KMS-11 (cell line): ENCODE results near the gene NCAPH2.

Experiments
- H2AFZ ChIP-seq: fragments of 200-600 bp; sonication (generic); 2 replicates; pipeline ENCODE4 v1.6.1; 2016; ENCODE audit warnings: antibody characterized with exemption, mixed run types, low read depth
- H3K27ac ChIP-seq: fragments of 200-600 bp; sonication (generic); 2 replicates; pipeline ENCODE4 v1.6.1; 2016; ENCODE audit warnings: mild to moderate bottlenecking, mixed run types
- H3K27me3 ChIP-seq: fragments of 200-600 bp; sonication (generic); 2 replicates; pipeline ENCODE4 v1.6.1; 2017; ENCODE audit warnings: mild to moderate bottlenecking, low read depth, mixed run types, moderate library complexity; ENCODE audit not compliant: insufficient read depth
- H3K36me3 ChIP-seq: fragments of 200-600 bp; sonication (generic); 2 replicates; pipeline ENCODE4 v1.6.1; 2017; ENCODE audit warnings: mild to moderate bottlenecking, mixed run types; ENCODE audit not compliant: insufficient read depth
- H3K4me1 ChIP-seq: fragments of 200-600 bp; sonication (generic); 2 replicates; pipeline ENCODE4 v1.6.1; 2016; ENCODE audit warnings: mild to moderate bottlenecking, low read depth, mixed run types; ENCODE audit not compliant: poor library complexity, severe bottlenecking
- H3K4me2 ChIP-seq: fragments of 200-600 bp; sonication (generic); 2 replicates; pipeline ENCODE4 v1.7.0; 2016; ENCODE audit warnings: mild to moderate bottlenecking, mixed run types
- H3K4me3 ChIP-seq: fragments of 200-600 bp; sonication (generic); IDR thresholded peaks from 2 replicates; pipeline ENCODE4 v1.6.1; 2017; ENCODE audit warnings: low read depth, low read length, mixed read lengths; ENCODE audit not compliant: insufficient read depth
- H3K79me2 ChIP-seq: fragments of 200-600 bp; sonication (generic); 2 replicates; pipeline ENCODE4 v1.6.1; 2016; ENCODE audit warnings: low read depth, mixed run types; ENCODE audit not compliant: insufficient read depth
- H3K9ac ChIP-seq: fragments of 200-600 bp; sonication (generic); 2 replicates; pipeline ENCODE4 v1.6.1; 2016; ENCODE audit warnings: mild to moderate bottlenecking, mixed run types
- H4K20me1 ChIP-seq: fragments of 200-600 bp; sonication (generic); 2 replicates; pipeline ENCODE4 v1.6.1; 2016; ENCODE audit warnings: mild to moderate bottlenecking, mixed run types; ENCODE audit not compliant: insufficient read depth
- TF ChIP-seq, protein P1 (sequence below): fragments of 200-600 bp; sonication (generic); conservative IDR thresholded peaks from 2 replicates; pipeline ENCODE4 v1.6.1; 2017; ENCODE audit warnings: low read depth, mild to moderate bottlenecking, antibody characterized with exemption, low read length, moderate library complexity, mixed read lengths

NCAPH2 gene

GRCh38 chr22:50502628-50503474, 5.2 kb upstream of the NCAPH2 start:
- Histone ChIP-seq H3K27ac (no peak overlapping the region), H3K36me3 (no peaks in the 10 kb centered on the region), H3K4me2 (no peak overlapping the region), H2AFZ (no peak overlapping the region), H4K20me1 (no peaks in the 10 kb centered on the region), H3K9ac (no peak overlapping the region), H3K27me3 (no peaks in the 10 kb centered on the region), H3K4me3 (no peak overlapping the region), H3K79me2 (peaks cover 9% of the 10 kb centered on the region; the same call in 1 of the 2 replicates), H3K4me1 (no peaks in the 10 kb centered on the region)
- TF ChIP-seq, protein P1, sequence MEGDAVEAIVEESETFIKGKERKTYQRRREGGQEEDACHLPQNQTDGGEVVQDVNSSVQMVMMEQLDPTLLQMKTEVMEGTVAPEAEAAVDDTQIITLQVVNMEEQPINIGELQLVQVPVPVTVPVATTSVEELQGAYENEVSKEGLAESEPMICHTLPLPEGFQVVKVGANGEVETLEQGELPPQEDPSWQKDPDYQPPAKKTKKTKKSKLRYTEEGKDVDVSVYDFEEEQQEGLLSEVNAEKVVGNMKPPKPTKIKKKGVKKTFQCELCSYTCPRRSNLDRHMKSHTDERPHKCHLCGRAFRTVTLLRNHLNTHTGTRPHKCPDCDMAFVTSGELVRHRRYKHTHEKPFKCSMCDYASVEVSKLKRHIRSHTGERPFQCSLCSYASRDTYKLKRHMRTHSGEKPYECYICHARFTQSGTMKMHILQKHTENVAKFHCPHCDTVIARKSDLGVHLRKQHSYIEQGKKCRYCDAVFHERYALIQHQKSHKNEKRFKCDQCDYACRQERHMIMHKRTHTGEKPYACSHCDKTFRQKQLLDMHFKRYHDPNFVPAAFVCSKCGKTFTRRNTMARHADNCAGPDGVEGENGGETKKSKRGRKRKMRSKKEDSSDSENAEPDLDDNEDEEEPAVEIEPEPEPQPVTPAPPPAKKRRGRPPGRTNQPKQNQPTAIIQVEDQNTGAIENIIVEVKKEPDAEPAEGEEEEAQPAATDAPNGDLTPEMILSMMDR = no peak

- no peaks in the 10 kb centered on the region for H4K20me1 ChIP-seq
- H3K27ac ChIP-seq = no peak overlapping the region
Measured at GRCh38 chr22:50503475-50504145, 4.4 kb upstream of the NCAPH2 start.

DNA sequence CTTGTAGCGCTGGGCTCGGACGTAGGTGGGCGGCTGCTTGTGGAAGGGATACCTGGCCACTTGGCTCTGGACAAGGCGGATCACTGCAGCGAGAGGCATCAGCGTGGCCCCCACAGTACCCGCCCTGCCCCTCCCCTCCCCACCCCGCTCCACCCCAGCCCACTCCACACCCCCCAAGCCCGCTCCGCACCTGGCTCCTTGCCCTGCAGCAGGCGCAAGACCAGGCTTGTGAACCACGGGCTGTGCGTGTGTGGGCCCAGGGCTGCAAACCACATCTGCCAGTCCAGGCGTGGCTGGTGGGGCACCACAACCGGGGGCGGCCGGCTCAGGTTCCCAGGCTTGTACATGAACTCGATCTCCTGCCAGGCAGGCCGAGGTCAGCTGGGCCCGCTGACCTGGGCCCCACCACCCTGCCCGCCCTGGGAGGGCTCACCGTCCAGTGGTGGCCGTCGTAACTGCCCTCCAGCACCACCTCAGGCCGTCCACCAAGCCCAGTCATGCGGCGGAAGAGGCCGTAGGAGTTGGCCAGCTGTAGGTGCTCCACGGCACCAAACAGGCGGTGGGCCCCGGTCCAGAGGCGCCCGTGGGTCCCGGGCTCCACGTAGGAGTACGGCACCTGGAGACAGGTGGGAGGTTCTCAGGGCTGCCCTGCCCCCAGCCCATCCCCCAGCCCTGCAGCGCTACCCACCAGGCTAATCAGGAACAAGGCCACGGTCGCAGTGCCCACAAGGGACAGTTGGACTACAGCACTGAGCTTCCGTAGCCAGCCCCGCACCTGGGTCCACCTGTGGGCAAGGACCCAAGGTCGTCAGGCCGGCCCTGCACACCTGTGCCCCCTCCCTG, 3.4 kb upstream of the NCAPH2 start:
- Histone ChIP-seq H3K27me3 (no peaks in the 10 kb centered on the region), H3K4me3 (no peak overlapping the region), H4K20me1 (no peaks in the 10 kb centered on the region), H2AFZ (no peak overlapping the region), H3K4me1 (peaks cover 6% of the 10 kb centered on the region), H3K79me2 (peaks cover 21% of the 10 kb centered on the region), H3K9ac (no peak overlapping the region), H3K36me3 (no peaks in the 10 kb centered on the region), H3K27ac (no peak overlapping the region), H3K4me2 (no peak overlapping the region)
- TF ChIP-seq, protein P1 = no peak

More at GRCh38 chr22:50503475-50504145, 4.4 kb upstream of the NCAPH2 start:
- no peak overlapping the region for H3K4me2 ChIP-seq
- H3K27me3 ChIP-seq = no peaks in the 10 kb centered on the region
- no peak overlapping the region for H2AFZ ChIP-seq
- H3K4me3 ChIP-seq = no peak overlapping the region
- H3K79me2 ChIP-seq = peaks cover 11% of the 10 kb centered on the region
- H3K36me3 ChIP-seq = no peaks in the 10 kb centered on the region
- no peaks in the 10 kb centered on the region for H3K4me1 ChIP-seq
- TF ChIP-seq, protein P1 = no peak
- H3K9ac ChIP-seq = no peak overlapping the region

GRCh38 chr22:50505276-50505775, 2.7 kb upstream of the NCAPH2 start:
- peaks cover 28% of the 10 kb centered on the region for H3K79me2 ChIP-seq
- H4K20me1 ChIP-seq = no peaks in the 10 kb centered on the region
- H3K27me3 ChIP-seq = no peaks in the 10 kb centered on the region
- H3K36me3 ChIP-seq = no peaks in the 10 kb centered on the region
- H3K4me3 ChIP-seq = no peak overlapping the region
- TF ChIP-seq, protein P1 = no peak
- H3K4me1 ChIP-seq = peaks cover 7% of the 10 kb centered on the region
- no peak overlapping the region for H2AFZ ChIP-seq
- H3K9ac ChIP-seq = no peak overlapping the region
- H3K4me2 ChIP-seq = no peak overlapping the region
- no peak overlapping the region for H3K27ac ChIP-seq
